Stimulated activated CD8-positive, alpha-beta memory T cell treated with anti-CD3 and anti-CD28 coated beads, Interleukin-4, amount 100 ng/mL, for 4 hours (primary cell): Measurements from ENCODE around the gene SPRED1.
"Not testable (repeated sequence)": the region's sequence is repeated elsewhere in the genome, so short reads cannot be mapped to it uniquely, and the experiment has no call there.

Source experiments
- DNase-seq, 2 donors: peaks; one replicate each; pipeline ENCODE4 v3.0.0-alpha.2; 2020; ENCODE audit warnings: low read depth in 2 of 2, low spot score in 1 of 2

The SPRED1 gene

GRCh38 chr15:38277281-38277680 lies 24.6 kb downstream of the SPRED1 start:
- not testable (repeated sequence) for DNase-seq

- DNase-seq = no peak
Measured at GRCh38 chr15:38281031-38281430, 28.4 kb downstream of the SPRED1 start.

GRCh38 chr15:38283010-38283409 lies 30.4 kb downstream of the SPRED1 start:
- no peak for DNase-seq

- no peak for DNase-seq
Measured at GRCh38 chr15:38285456-38285855, 32.8 kb downstream of the SPRED1 start.

GRCh38 chr15:38294126-38294525 lies 41.5 kb downstream of the SPRED1 start:
- no peak for DNase-seq

GRCh38 chr15:38297623-38298388 lies 45.2 kb downstream of the SPRED1 start:
- DNase-seq = no peak

- no peak for DNase-seq
Measured at GRCh38 chr15:38299216-38299615, 46.6 kb downstream of the SPRED1 start.

GRCh38 chr15:38300395-38300794 lies 47.8 kb downstream of the SPRED1 start:
- DNase-seq = no peak

- no peak for DNase-seq
Measured at GRCh38 chr15:38304481-38304880, 51.8 kb downstream of the SPRED1 start.

GRCh38 chr15:38307251-38307650 lies 54.6 kb downstream of the SPRED1 start:
- no peak for DNase-seq

- no peak for DNase-seq
Measured at GRCh38 chr15:38307861-38308641, 55.4 kb downstream of the SPRED1 start.

- no peak for DNase-seq
Measured at GRCh38 chr15:38308797-38309196, 56.2 kb downstream of the SPRED1 start.

GRCh38 chr15:38312190-38312589 lies 59.6 kb downstream of the SPRED1 start:
- no peak for DNase-seq

- no peak for DNase-seq
Measured at GRCh38 chr15:38316311-38316710, 63.7 kb downstream of the SPRED1 start.

GRCh38 chr15:38320181-38320580 lies 67.5 kb downstream of the SPRED1 start:
- no peak for DNase-seq

GRCh38 chr15:38320866-38321265 lies 68.2 kb downstream of the SPRED1 start:
- no peak for DNase-seq

GRCh38 chr15:38323895-38324294 lies 71.3 kb downstream of the SPRED1 start:
- no peak for DNase-seq

- DNase-seq = no peak
Measured at GRCh38 chr15:38324939-38325647, 72.5 kb downstream of the SPRED1 start.

- DNase-seq = no peak
Measured at GRCh38 chr15:38325648-38325990, 73.0 kb downstream of the SPRED1 start.

- no peak for DNase-seq
Measured at GRCh38 chr15:38332711-38333110, 80.1 kb downstream of the SPRED1 start.

GRCh38 chr15:38335116-38335515 lies 82.5 kb downstream of the SPRED1 start:
- no peak for DNase-seq

GRCh38 chr15:38344351-38344750 lies 91.7 kb downstream of the SPRED1 start:
- DNase-seq = no peak
